GM13977 (cell line): ENCODE data around the gene NDFIP2.

Experiments used
- DNase-seq: peaks from one replicate; pipeline ENCODE4 v3.0.0; 2012; ENCODE audit warnings: low spot score
- CTCF ChIP-seq: IDR thresholded peaks from 2 replicates; pipeline ENCODE4 v1.5.1; 2012; ENCODE audit warnings: mild to moderate bottlenecking, control low read depth; ENCODE audit not compliant: insufficient read depth; ENCODE audit errors: extremely low read depth, missing control alignments
- in situ Hi-C: fragments of 300-500 bp; cut with MboI; formaldehyde crosslinking; loops from one replicate; pipeline ENCODE4 v1.12.0; 2022; ENCODE audit warnings: low sequenced_read_pairs, low pct_unique_long_range_greater_than_20kb, mixed read lengths, inconsistent platforms; ENCODE audit not compliant: unreplicated experiment

Gene NDFIP2

DNA sequence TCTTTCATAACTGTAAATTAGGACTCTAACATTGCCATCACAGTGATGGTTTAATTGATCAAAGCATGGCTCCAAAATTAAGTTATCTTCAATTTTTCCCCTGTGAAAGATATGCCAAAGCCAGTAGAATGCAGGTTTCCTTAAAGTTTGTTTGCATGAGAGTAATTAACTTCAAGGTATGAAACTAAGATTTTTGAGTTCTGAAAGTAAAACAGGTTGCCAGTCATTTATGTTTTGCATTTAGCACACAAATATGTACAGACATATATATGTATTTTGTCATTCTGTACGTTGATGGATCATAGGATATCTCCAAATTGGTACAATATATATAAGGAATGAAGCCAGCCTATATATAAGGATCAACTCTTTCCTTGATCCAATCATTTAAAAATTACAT, 23.6 kb upstream of the NDFIP2 start:
- no peak for DNase-seq
- in situ Hi-C loops, result no loop called here
- no peak for TF ChIP-seq CTCF

GRCh38 chr13:79457948-79458347, 23.0 kb upstream of the NDFIP2 start:
- DNase-seq, result no peak
- no peak for TF ChIP-seq CTCF
- in situ Hi-C loops, result no loop called here

DNA sequence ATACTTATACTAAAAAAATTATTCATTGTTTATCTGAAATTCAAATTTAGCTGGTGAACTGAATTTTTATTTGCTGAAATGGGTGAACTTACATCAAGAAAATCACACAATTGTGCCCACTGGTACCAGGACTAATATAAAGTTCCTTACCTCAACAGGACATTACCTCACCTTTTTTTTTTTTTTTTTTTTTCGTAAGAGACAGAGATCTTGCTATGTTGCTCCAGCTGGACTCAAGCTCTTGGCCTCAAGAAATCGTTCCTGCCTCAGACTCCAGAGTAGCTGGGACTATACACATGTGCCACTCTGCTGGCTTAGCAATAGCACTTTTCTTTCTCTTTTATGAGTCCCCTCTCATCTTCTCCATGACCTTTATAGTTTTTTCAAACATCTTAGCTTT, 22.5 kb upstream of the NDFIP2 start:
- no peak for DNase-seq
- in situ Hi-C loops, result no loop called here
- TF ChIP-seq CTCF, result no peak

DNA sequence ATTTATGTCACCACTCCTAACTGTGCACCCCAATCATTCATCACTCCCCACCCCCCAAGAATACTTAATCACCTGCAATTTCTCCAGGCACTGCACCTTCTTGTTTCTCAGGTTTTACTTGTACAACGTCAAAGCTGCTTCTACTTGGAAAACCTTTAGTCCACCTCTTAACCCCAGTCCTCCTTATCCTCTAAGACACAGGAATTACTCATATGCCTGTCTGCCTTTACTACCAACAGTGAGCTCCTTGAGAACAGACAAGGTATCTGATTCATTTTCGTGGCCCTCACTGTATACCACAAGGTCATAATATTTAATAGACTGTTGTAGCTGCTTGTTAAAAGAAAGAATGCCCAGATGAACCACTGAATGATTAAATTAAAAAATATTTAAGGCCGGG, 21.0 kb upstream of the NDFIP2 start:
- in situ Hi-C loops, result no loop called here

GRCh38 chr13:79462895-79463294, 18.1 kb upstream of the NDFIP2 start:
- in situ Hi-C loops, result no loop called here
- no peak for DNase-seq
- no peak for TF ChIP-seq CTCF

More for the DNA sequence above, 21.0 kb upstream of the NDFIP2 start:
- no peak for TF ChIP-seq CTCF
- no peak for DNase-seq

DNA sequence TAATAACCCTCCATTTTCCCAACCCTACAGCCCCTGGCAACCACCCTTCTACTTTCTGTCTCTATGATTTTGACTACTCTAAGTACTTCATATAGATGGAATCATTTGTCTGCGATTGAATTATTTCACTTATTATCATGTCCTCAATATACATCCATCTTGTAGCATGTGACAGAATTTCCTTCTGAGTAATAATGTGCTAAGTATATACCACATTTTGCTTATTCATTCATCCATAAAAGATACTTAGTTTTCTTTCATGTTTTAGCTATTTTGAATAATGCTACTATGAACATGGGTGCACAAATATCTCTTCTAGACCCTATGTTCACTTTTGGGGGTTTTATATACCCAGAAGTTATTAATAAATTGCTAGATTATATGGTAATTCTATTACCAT, 17.4 kb upstream of the NDFIP2 start:
- in situ Hi-C loops, result no loop called here
- no peak for TF ChIP-seq CTCF
- DNase-seq, result no peak

GRCh38 chr13:79466872-79467271, 14.1 kb upstream of the NDFIP2 start:
- no peak for TF ChIP-seq CTCF
- in situ Hi-C loops, result no loop called here
- no peak for DNase-seq
